HCT116 (cell line): Measurements from ENCODE around the gene ZDBF2.

ENCODE experiments used
- EZH2 ChIP-seq: fragments of 200-600 bp; sonication (generic); IDR thresholded peaks from 2 replicates; pipeline ENCODE4 v1.6.1; 2017; ENCODE audit warnings: antibody characterized with exemption, mixed run types
- EZH2phosphoT487 ChIP-seq: fragments of 200-600 bp; IDR thresholded peaks from 2 replicates; pipeline ENCODE4 v1.6.1; 2018; ENCODE audit warnings: antibody characterized with exemption, borderline replicate concordance
- POLR2A ChIP-seq: IDR thresholded peaks from 2 replicates; pipeline ENCODE4 v1.7.0; 2011; ENCODE audit warnings: borderline replicate concordance; ENCODE audit not compliant: insufficient read depth, insufficient read length; ENCODE audit errors: extremely low read depth
- POLR2AphosphoS5 ChIP-seq: IDR thresholded peaks from 2 replicates; pipeline ENCODE4 v1.6.1; 2011; ENCODE audit warnings: mild to moderate bottlenecking, low read depth, low read length, moderate library complexity
- RAD21 ChIP-seq: IDR thresholded peaks from 2 replicates; pipeline ENCODE4 v1.6.1; 2012; ENCODE audit warnings: low read depth, mild to moderate bottlenecking
- ZNF274 ChIP-seq: fragments of 200-500 bp; sonication (Bioruptor generic); IDR thresholded peaks from 2 replicates; pipeline ENCODE4 v1.6.1; 2014; ENCODE audit warnings: mild to moderate bottlenecking, low read depth, low read length, inconsistent platforms
- TF ChIP-seq, protein P1 (sequence below), 3 experiments: fragments of 200-600 bp in 1 of 3; sonication (generic) in 1 of 3; IDR thresholded peaks in 2 of 3; conservative IDR thresholded peaks in 1 of 3; 2 replicates each; pipeline ENCODE4 v1.5.1; 2012 to 2017; ENCODE audit warnings: low read depth in 2 of 3, low read length in 2 of 3, antibody characterized with exemption in 1 of 3, borderline replicate concordance in 1 of 3, control low read depth in 1 of 3, mild to moderate bottlenecking in 1 of 3, mixed read lengths in 1 of 3, mixed run types in 1 of 3, moderate library complexity in 1 of 3; ENCODE audit not compliant: insufficient read depth in 1 of 3

DNA sequence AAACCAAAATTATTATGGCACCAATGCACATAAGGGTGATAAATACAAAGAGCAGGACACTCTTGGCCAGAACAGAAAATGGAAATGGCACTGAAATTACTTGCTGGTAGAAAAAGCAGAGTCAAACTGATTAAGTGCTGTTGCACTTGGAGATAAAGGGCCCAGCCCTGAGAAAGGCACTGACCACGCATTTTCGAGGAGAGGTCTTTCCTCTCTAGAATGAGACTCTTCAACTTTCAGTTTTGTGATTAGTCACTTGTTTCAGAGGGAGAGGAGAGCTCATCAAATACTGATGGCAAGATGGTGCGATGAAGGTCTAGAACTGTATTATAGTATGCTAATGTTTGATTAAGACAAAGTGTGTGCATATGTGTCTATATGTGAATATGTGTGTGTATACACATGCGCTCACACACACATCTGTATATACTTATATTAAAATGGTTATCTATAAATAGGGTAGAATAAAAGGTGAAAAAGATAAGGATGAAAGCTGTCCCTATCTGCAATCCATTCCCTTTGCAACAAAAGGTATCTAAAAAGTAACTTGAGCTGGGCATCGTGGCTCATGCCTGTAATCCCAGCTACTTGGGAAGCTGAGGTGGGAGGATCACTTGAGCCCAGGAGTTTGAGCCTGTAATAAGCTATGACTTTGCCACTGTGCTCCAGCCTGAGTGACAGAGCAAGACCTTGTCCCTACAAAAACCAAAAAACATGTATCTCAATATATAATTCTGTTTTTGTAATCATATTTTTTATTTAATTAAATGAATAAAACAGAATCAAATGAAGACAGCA, 48.8 kb upstream of the ZDBF2 start:
- TF ChIP-seq, protein P1, sequence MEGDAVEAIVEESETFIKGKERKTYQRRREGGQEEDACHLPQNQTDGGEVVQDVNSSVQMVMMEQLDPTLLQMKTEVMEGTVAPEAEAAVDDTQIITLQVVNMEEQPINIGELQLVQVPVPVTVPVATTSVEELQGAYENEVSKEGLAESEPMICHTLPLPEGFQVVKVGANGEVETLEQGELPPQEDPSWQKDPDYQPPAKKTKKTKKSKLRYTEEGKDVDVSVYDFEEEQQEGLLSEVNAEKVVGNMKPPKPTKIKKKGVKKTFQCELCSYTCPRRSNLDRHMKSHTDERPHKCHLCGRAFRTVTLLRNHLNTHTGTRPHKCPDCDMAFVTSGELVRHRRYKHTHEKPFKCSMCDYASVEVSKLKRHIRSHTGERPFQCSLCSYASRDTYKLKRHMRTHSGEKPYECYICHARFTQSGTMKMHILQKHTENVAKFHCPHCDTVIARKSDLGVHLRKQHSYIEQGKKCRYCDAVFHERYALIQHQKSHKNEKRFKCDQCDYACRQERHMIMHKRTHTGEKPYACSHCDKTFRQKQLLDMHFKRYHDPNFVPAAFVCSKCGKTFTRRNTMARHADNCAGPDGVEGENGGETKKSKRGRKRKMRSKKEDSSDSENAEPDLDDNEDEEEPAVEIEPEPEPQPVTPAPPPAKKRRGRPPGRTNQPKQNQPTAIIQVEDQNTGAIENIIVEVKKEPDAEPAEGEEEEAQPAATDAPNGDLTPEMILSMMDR (IDR thresholded peaks at IDR 0.05 in 2 of 3, conservative IDR thresholded peaks at IDR 0.05 in 1 of 3; ENCODE audit: borderline replicate concordance in 1 of 3, insufficient read depth in 1 of 3, low read depth in 2 of 3, low read length in 2 of 3), result no peak
- TF ChIP-seq EZH2 (no peak), POLR2A (no peak), ZNF274 (no peak), POLR2AphosphoS5 (no peak), EZH2phosphoT487 (no peak), RAD21 (no peak)
